Measurements from ENCODE around the gene SEBOX.

Gene SEBOX

DNA sequence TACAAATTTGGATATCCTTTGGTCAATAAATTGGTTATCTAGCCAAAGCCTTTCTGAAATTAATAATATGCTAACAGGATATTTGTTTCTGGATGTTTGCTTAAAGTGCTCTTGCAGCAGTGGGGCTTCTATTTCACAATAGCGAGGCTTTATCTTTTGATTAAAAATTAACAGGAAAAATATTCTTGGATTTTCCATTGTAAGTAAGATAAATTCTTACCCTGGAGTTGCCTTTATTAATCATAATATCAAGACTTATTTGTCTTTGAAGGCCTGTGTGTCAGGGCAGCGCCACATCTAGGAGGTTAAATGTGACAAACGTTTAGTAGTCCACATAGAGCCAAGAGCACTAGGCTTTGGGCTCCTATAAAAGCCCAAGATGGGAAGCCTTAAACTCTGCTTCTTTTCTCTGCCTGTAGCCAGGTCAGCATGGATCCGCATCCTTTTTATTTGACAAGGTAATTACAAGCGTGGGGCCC, 40.7 kb downstream of the SEBOX start:
- TF ChIP-seq CTCF (IDR thresholded peaks at IDR 0.05; ENCODE audit: insufficient read depth, low read depth, low read length, missing control alignments), result no peak
- no peak for DNase-seq (ENCODE audit: low read depth)
- no peak overlapping the region for H3K4me3 ChIP-seq (ENCODE audit: low read length)

DNA sequence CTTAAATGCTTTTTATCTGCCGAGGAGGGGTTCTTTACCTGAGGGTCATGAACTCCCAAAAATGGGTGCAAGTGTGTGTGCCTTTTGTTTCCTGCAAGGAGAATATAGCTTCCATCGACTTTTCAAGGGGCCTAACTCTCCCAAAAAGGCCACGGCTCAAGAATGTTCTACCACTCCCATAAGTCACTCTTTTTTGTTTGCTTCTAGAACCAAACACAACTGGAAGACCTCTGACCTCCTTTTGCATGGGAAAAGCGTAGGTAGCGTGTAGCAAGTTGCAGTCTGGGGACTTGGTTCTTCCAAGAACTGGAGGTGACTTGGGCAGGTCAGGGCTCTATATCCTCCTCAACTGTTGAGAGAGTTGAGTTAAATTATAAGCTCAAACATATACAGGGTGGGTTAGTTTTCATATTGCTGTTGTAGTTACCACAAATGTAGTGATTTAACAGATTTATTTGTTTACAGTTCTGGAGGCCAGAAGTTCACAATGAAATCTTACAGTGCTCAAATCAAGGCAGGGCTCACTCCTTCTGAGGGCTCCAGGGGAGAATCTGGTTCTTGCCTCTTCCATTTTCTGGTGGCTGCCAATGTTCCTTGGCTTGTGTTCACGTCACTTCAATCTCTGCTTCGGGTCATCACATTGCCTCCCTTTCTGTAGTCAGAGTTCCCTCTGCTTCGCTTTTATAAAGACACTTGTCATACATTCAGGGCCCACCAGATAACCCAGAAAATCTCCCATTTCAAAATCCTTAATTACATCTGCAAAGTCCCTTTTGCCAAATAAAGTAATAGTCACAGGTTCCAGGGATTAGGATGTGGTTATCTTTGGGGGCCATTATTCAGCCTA, 44.6 kb downstream of the SEBOX start:
- no peak for TF ChIP-seq CTCF (IDR thresholded peaks at IDR 0.05; ENCODE audit: insufficient read depth, low read depth, low read length, missing control alignments)
- H3K4me3 ChIP-seq (ENCODE audit: low read length), result peak overlapping the region; percentile 72
- DNase-seq (ENCODE audit: low read depth), result no peak

GRCh38 chr17:28319598-28319935, 45.4 kb downstream of the SEBOX start:
- peak overlapping the region; percentile 72 for H3K4me3 ChIP-seq (ENCODE audit: low read length)
- DNase-seq (ENCODE audit: low read depth), result peak; percentile 16
- no peak for TF ChIP-seq CTCF (IDR thresholded peaks at IDR 0.05; ENCODE audit: insufficient read depth, low read depth, low read length, missing control alignments)

- peak within 1 kb of the TSS; percentile 72 for H3K4me3 ChIP-seq (ENCODE audit: low read length)
- peak; percentile 1 for TF ChIP-seq CTCF (IDR thresholded peaks at IDR 0.05; ENCODE audit: insufficient read depth, low read depth, low read length, missing control alignments)
- peak; percentile 98 for DNase-seq (ENCODE audit: low read depth)
Observed at GRCh38 chr17:28318759-28319597, 46.0 kb downstream of the SEBOX start, which contains the start of gene TMEM97. TSS of gene TMEM97 (plus strand) at chr17:28319200. CDS start at chr17:28319240, 40 bp downstream.

DNA sequence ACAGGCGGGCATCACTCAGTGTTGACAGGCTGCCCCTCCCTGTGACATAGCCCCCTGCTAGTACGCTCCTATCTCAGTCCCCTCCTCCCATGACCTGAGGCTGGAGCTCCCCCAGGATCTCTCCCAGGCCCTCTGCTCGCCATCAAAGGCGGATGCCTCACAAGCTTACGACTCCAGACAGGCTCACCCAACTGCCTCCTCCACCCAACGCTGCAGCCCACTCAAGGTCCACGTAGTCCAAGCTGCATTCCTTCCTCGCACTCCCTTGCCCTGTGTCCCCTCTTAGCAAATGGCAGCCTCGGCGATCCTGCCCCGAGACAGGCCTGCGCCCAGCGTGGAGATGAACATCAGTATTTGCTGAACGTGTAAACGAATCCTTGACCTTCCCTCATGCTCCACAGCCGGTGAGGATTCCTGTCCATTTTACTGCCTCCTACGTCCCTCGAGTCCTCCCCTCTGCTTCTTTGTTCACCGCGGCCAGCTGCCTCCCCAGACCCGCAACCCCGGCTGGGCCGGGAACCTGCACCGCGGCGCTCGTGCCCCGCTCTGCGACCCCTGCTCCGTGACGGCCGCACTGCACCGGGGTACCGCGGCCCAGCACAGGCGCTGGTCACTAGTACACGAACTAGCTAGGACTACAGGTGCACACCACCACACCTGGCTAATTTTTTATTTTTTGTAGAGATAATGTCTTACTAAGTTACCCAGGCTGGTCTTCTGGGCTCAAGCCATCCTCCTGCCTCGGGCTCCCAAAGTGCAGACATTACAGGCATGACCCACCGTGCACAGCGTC, 46.8 kb downstream of the SEBOX start:
- no peak for TF ChIP-seq CTCF (IDR thresholded peaks at IDR 0.05; ENCODE audit: insufficient read depth, low read depth, low read length, missing control alignments)
- DNase-seq (ENCODE audit: low read depth), result no peak
- peak overlapping the region; percentile 72 for H3K4me3 ChIP-seq (ENCODE audit: low read length)

- DNase-seq (ENCODE audit: low read depth), result no peak
- TF ChIP-seq CTCF (IDR thresholded peaks at IDR 0.05; ENCODE audit: insufficient read depth, low read depth, low read length, missing control alignments), result no peak
- H3K4me3 ChIP-seq (ENCODE audit: low read length), result no peak overlapping the region
Observed at GRCh38 chr17:28317099-28317965, 47.7 kb downstream of the SEBOX start.
